ENCODE data around the gene AICDA. TPM values are rescaled to one million over a fixed set of nuclear protein-coding genes. Genes with fewer than 3 reads are reported as not detected.

The AICDA gene
- 0.10 TPM for total RNA-seq (ENCODE audit: unreplicated experiment)
- long read RNA-seq: 0 reads

DNA sequence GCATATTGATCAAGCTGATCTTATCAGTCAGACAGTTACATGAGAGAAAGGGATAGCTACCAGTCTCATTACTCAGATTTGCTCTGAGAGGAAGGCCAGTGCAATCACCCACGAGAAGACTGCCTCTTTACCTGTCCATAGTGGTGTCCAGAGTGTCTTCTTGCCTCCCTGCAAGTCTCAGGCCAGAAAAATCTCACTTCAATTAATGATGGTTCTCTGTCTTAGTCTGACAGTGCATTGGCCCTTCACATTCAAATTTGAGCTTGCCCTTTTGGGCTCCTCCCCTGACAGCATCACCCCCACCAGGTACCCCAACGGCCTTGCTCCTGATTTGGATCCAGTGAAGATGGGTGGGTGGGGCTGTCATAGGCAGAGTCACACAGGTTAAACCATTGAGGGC lies at the start of gene AICDA:
Gene AICDA (minus strand): TSS at position 231 of the 400 bp plus-strand sequence. CDS start 92 bp downstream, at position 139.
- Mint-ChIP-seq H3K4me1 (ENCODE audit: unreplicated experiment) (peaks cover 9% of the 10 kb centered on the region), H3K27ac (ENCODE audit: unreplicated experiment) (no peak within 1 kb of the TSS), H3K27me3 (ENCODE audit: unreplicated experiment) (peaks cover 3% of the 10 kb centered on the region), H3K4me3 (ENCODE audit: unreplicated experiment) (no peak within 1 kb of the TSS), H3K9me3 (ENCODE audit: unreplicated experiment) (no peaks in the 10 kb centered on the region), H3K36me3 (ENCODE audit: low read depth, unreplicated experiment) (no peaks in the 10 kb centered on the region)
- TF ChIP-seq, protein P1, sequence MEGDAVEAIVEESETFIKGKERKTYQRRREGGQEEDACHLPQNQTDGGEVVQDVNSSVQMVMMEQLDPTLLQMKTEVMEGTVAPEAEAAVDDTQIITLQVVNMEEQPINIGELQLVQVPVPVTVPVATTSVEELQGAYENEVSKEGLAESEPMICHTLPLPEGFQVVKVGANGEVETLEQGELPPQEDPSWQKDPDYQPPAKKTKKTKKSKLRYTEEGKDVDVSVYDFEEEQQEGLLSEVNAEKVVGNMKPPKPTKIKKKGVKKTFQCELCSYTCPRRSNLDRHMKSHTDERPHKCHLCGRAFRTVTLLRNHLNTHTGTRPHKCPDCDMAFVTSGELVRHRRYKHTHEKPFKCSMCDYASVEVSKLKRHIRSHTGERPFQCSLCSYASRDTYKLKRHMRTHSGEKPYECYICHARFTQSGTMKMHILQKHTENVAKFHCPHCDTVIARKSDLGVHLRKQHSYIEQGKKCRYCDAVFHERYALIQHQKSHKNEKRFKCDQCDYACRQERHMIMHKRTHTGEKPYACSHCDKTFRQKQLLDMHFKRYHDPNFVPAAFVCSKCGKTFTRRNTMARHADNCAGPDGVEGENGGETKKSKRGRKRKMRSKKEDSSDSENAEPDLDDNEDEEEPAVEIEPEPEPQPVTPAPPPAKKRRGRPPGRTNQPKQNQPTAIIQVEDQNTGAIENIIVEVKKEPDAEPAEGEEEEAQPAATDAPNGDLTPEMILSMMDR (IDR thresholded peaks at IDR 0.05; ENCODE audit: unreplicated experiment): no peak
- DNase-seq (ENCODE audit: low spot score): no peak

GRCh38 chr12:8661751-8662150 lies 49.1 kb upstream of the AICDA start:
- no peak for DNase-seq (ENCODE audit: low spot score)

GRCh38 chr12:8661016-8661415 lies 48.4 kb upstream of the AICDA start:
- no peaks in the 10 kb centered on the region for H3K27me3 Mint-ChIP-seq (ENCODE audit: unreplicated experiment)
- peaks cover 12% of the 10 kb centered on the region for H3K4me1 Mint-ChIP-seq (ENCODE audit: unreplicated experiment)
- H3K9me3 Mint-ChIP-seq (ENCODE audit: unreplicated experiment): no peaks in the 10 kb centered on the region
- H3K27ac Mint-ChIP-seq (ENCODE audit: unreplicated experiment): no peak overlapping the region
- no peaks in the 10 kb centered on the region for H3K36me3 Mint-ChIP-seq (ENCODE audit: low read depth, unreplicated experiment)
- TF ChIP-seq, protein P1 (IDR thresholded peaks at IDR 0.05; ENCODE audit: unreplicated experiment): no peak
- H3K4me3 Mint-ChIP-seq (ENCODE audit: unreplicated experiment): no peak overlapping the region
- DNase-seq (ENCODE audit: low spot score): no peak

More at GRCh38 chr12:8661751-8662150, 49.1 kb upstream of the AICDA start:
- Mint-ChIP-seq H3K4me3 (ENCODE audit: unreplicated experiment) (no peak overlapping the region), H3K27ac (ENCODE audit: unreplicated experiment) (no peak overlapping the region), H3K27me3 (ENCODE audit: unreplicated experiment) (no peaks in the 10 kb centered on the region), H3K4me1 (ENCODE audit: unreplicated experiment) (peaks cover 12% of the 10 kb centered on the region), H3K9me3 (ENCODE audit: unreplicated experiment) (no peaks in the 10 kb centered on the region), H3K36me3 (ENCODE audit: low read depth, unreplicated experiment) (no peaks in the 10 kb centered on the region)
- TF ChIP-seq, protein P1 (IDR thresholded peaks at IDR 0.05; ENCODE audit: unreplicated experiment): no peak

GRCh38 chr12:8658346-8658745 lies 45.7 kb upstream of the AICDA start:
- H3K36me3 Mint-ChIP-seq (ENCODE audit: low read depth, unreplicated experiment): no peaks in the 10 kb centered on the region
- TF ChIP-seq, protein P1 (IDR thresholded peaks at IDR 0.05; ENCODE audit: unreplicated experiment): no peak
- H3K4me3 Mint-ChIP-seq (ENCODE audit: unreplicated experiment): no peak overlapping the region
- H3K9me3 Mint-ChIP-seq (ENCODE audit: unreplicated experiment): no peaks in the 10 kb centered on the region
- H3K4me1 Mint-ChIP-seq (ENCODE audit: unreplicated experiment): peaks cover 6% of the 10 kb centered on the region
- H3K27ac Mint-ChIP-seq (ENCODE audit: unreplicated experiment): peak overlapping the region; percentile 4
- H3K27me3 Mint-ChIP-seq (ENCODE audit: unreplicated experiment): no peaks in the 10 kb centered on the region
- no peak for DNase-seq (ENCODE audit: low spot score)

DNA sequence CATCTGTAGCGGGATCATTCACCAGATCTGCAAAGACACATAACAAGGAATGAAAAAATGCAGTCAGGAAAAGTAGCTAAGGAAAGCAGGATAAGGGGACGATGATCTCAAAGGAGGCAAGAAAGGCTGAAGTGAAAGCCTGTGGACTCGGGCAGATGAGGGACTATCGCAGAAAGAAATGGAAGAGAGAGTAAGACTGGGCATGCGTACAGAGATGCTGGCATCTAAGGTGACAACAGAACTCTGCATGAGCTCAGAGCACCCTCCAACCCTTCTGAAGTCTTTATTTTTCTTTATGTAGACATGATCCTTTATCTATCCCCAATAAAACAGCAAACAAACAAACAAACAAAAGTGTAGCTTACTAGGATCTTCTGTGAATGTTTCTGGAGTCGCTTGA lies 42.8 kb upstream of the AICDA start:
- Mint-ChIP-seq H3K4me3 (ENCODE audit: unreplicated experiment) (no peak overlapping the region), H3K27ac (ENCODE audit: unreplicated experiment) (no peak overlapping the region), H3K4me1 (ENCODE audit: unreplicated experiment) (peaks cover 6% of the 10 kb centered on the region), H3K27me3 (ENCODE audit: unreplicated experiment) (no peaks in the 10 kb centered on the region), H3K9me3 (ENCODE audit: unreplicated experiment) (no peaks in the 10 kb centered on the region), H3K36me3 (ENCODE audit: low read depth, unreplicated experiment) (no peaks in the 10 kb centered on the region)
- DNase-seq (ENCODE audit: low spot score): no peak
- TF ChIP-seq, protein P1 (IDR thresholded peaks at IDR 0.05; ENCODE audit: unreplicated experiment): no peak
